Natural killer cell treated with Interleukin-12 subunit alpha and Interleukin-12 subunit beta and Interleukin-15 and Interleukin-18, amount 100 ng/mL, for 72 hours (primary cell): Measurements from ENCODE around the gene DPM2. TPM values are rescaled to one million over a fixed set of nuclear protein-coding genes. Genes with fewer than 3 reads are reported as not detected.

Source experiments
- ATAC-seq, 2 donors: fragments of 150-1000 bp; cut with Tn5 transposase in 1 of 2; sonication (Bioruptor Pico), chemical (Tn5 transposase) in 1 of 2; 2 replicates each; pipeline ENCODE4 v1.10.0; 2021
- DNase-seq: peaks from one replicate; pipeline ENCODE4 v3.0.0; 2022; ENCODE audit warnings: low spot score
- H3K27ac Mint-ChIP-seq, 2 donors: 1 replicate in 1 of 2; 2 replicates in 1 of 2; pipeline ENCODE4 v1.8.0; 2022; ENCODE audit warnings: mixed read lengths in 2 of 2, mild to moderate bottlenecking in 1 of 2, moderate library complexity in 1 of 2
- H3K27me3 Mint-ChIP-seq, 2 donors: 1 replicate in 1 of 2; 2 replicates in 1 of 2; pipeline ENCODE4 v1.8.0; 2022; ENCODE audit warnings: mixed read lengths in 2 of 2
- H3K36me3 Mint-ChIP-seq: one replicate; pipeline ENCODE4 v1.8.0; 2022; ENCODE audit warnings: mixed read lengths
- H3K4me1 Mint-ChIP-seq, 2 donors: 1 replicate in 1 of 2; 2 replicates in 1 of 2; pipeline ENCODE4 v1.8.0; 2022; ENCODE audit warnings: low read depth in 2 of 2, mixed read lengths in 2 of 2, mild to moderate bottlenecking in 1 of 2
- H3K4me3 Mint-ChIP-seq: one replicate; pipeline ENCODE4 v1.8.0; 2022; ENCODE audit warnings: mixed read lengths
- H3K9me3 Mint-ChIP-seq: 2 replicates; pipeline ENCODE4 v1.8.0; 2022; ENCODE audit warnings: mixed read lengths
- total RNA-seq, 2 donors: library from RNA; stranded (reverse); gene quantifications; one replicate each; pipeline ENCODE4 v1.2.3, GENCODE V29; 2022

Gene DPM2
- total RNA-seq, 2 donors from 2014 or later: 47.9 to 74.4 TPM

DNA sequence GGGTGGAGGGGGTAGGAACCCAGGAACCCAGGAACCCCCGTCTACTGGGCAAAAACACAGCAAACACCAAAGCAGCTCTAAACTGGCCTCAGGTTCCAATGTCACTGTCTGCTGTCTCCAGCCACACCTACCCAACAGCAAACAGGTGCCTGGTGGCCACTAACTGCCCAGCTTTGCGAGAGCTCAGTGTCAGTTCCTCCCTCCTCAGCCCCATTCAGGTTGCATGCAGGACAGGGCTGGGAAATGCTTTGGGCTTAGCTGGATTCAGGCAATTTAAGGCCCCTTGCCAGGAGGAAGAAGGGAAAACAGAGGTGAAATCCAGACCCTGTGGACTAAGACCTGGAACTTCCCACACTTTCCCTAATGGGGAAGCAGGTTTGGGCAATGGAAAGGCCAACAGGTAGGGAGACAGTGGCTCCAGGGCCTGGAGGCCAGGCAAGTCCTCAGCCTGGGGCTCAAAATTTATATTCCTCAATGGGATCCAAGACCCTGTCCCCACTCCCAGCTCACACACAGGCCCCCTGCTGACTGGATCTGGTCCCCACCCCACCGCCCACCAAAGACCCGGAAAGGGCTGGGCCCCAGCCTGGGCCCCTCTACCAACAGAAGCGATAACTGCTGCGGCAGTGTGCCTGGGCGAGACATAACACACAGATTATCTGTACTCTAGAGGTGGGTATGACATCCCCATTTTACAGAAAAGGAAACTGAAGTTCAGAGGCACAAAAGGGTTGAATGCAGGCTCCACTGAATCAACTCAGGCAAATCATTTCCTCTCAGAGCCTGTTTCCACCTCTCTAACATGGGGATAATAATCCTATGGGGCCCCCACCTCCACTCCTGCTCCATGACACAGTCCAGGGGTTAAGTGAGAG, 39.6 kb upstream of the DPM2 start:
- Mint-ChIP-seq H3K9me3 (no peaks in the 10 kb centered on the region), H3K27ac (no peak overlapping the region), H3K27me3 (no peaks in the 10 kb centered on the region), H3K4me1 (peaks cover 20 to 29% of the 10 kb centered on the region in 2 donors), H3K4me3 (no peak overlapping the region), H3K36me3 (no peaks in the 10 kb centered on the region)
- ATAC-seq (no peak), DNase-seq (no peak)

DNA sequence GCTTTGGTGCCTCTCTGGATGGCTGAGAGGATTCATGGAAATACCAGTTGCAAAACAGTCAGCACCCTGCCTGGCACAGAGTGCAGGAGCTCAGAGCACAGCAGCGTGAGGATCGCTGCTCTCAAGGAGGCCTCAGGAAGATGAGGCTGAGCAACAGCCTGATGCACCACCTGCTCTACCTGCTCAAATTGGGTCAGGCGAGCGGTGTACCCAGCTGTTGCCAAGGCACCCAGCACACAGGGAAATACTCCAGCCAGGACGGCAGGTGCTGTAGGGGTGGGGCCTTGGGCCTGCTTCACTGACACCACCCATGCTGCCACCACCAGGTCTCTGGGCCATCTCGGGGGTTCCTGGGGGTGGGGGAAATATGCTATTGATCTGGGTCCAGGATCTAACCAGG, 38.8 kb upstream of the DPM2 start:
- Mint-ChIP-seq H3K9me3 (no peaks in the 10 kb centered on the region), H3K4me1 (peaks cover 23 to 30% of the 10 kb centered on the region in 2 donors), H3K4me3 (no peak overlapping the region), H3K27me3 (no peaks in the 10 kb centered on the region), H3K36me3 (no peaks in the 10 kb centered on the region), H3K27ac (no peak overlapping the region)
- DNase-seq (no peak), ATAC-seq (no peak)

DNA sequence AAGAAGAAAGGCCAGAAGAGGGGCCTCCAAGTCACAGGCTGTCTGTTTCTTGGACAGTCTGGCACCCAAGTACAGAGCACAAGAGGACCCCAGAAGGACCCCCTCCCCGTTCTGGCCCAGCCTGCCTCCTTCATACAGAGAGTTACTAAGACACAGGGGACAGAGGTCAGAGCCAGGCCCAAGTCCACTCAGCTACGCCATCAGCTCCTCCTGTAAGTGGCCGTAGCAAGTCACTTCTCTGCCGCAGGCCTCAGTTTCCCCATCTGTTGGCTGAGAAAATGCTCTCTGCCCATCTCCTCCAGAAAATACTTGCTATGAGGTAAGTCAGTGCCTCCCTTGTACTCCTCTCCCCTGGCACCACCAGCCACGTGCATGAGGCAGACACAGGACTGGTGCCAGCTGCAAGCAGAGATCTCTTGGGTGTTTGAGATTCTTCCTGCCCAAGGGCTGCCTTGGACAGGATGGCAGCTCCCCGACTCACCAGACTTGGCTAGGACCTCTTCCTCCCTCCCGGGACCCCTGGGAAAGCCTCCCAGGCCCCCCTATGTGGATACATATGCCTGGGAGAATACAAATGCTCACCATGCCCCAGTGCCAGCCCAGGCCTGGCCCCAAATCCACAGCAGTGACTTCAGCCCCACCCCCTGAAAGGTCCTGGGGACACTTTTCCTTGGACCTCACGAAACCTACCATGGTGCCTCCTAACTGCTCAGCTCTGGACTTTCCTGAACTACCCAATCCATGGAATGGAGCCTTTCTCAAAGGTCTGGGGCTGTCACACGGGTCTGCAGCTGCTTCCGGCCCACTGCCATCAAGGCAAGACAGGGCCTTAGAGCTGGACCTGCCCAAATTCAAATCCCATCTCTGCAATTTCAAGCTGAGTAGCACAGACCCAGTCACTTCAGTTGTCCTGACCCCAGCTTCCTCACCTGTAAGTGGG, 38.0 kb upstream of the DPM2 start:
- no peak for DNase-seq
- H3K27ac Mint-ChIP-seq: peak overlapping the region in 1 of 2 donors; percentile 65
- H3K36me3 Mint-ChIP-seq: no peaks in the 10 kb centered on the region

DNA sequence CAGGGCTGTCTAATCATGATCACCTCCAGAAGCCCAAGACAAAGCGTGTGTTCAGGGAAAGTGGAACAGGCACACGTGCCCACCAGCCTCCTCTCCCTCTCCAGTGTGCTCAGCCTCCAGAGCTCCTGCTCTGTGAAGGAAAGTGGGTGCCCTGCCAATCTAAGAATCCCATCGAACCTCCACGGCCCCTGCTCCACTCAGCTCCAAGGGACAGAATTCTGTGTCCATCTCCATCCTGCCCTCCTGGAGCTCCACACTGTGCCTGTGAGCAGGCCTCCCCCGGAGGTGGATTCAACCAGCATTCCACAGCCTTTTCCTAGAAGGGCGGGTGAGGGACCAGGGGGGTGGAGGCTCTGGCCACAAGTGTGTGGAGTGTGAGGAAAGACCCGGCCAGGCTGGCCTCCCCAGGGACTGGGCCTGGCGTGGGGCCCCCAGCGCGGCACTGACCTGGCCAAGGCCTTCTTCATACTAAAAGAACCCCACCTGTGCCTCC, 37.2 kb upstream of the DPM2 start:
- no peak for ATAC-seq
- Mint-ChIP-seq H3K9me3 (no peaks in the 10 kb centered on the region), H3K4me3 (no peak overlapping the region), H3K27ac (peak overlapping the region in 1 of 2 donors; percentile 36), H3K4me1 (peaks cover 34 to 40% of the 10 kb centered on the region in 2 donors), H3K36me3 (no peaks in the 10 kb centered on the region), H3K27me3 (no peaks in the 10 kb centered on the region)
- DNase-seq: no peak

More for the DNA sequence above, 38.0 kb upstream of the DPM2 start:
- no peaks in the 10 kb centered on the region for H3K27me3 Mint-ChIP-seq
- ATAC-seq: no peak
- H3K4me1 Mint-ChIP-seq: peaks cover 29 to 37% of the 10 kb centered on the region in 2 donors
- H3K4me3 Mint-ChIP-seq: no peak overlapping the region
- H3K9me3 Mint-ChIP-seq: no peaks in the 10 kb centered on the region

DNA sequence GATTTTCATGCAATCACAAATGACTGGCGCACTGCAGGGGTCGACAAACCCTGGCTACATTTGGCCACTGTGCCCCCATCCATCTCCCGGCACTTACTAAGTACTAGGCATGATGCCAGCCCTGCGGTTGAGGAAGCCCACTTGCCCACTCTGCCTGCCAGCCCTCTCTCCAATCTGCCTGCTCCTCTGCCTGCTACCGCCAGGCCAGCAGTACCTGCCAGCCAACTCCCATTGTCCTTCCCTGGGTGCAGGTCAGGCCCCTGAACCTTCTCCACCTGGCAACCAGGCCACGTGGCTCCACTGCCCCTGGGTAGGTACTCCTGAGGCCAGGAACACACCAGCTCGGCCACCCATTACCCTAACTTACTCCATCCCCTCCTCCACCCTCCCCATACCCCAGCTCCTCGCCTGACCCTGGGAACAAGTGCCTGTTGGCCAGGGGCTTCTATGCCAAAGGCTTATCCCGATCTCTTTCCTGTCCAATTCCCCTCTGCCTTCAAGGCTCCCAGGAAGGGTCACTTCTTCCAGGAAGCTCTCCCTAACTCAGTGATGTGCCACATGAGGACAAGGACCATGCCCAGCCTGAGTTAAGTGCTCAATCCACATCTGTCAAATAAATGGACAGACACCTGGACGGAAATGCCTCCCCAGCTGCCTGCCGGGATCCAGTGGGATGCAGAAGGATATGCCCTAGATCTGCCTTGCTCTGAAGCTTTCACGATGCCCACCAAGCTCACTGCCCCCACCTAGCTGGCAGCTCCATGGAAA, 36.5 kb upstream of the DPM2 start:
- Mint-ChIP-seq H3K4me3 (no peak overlapping the region), H3K27me3 (no peaks in the 10 kb centered on the region)

DNA sequence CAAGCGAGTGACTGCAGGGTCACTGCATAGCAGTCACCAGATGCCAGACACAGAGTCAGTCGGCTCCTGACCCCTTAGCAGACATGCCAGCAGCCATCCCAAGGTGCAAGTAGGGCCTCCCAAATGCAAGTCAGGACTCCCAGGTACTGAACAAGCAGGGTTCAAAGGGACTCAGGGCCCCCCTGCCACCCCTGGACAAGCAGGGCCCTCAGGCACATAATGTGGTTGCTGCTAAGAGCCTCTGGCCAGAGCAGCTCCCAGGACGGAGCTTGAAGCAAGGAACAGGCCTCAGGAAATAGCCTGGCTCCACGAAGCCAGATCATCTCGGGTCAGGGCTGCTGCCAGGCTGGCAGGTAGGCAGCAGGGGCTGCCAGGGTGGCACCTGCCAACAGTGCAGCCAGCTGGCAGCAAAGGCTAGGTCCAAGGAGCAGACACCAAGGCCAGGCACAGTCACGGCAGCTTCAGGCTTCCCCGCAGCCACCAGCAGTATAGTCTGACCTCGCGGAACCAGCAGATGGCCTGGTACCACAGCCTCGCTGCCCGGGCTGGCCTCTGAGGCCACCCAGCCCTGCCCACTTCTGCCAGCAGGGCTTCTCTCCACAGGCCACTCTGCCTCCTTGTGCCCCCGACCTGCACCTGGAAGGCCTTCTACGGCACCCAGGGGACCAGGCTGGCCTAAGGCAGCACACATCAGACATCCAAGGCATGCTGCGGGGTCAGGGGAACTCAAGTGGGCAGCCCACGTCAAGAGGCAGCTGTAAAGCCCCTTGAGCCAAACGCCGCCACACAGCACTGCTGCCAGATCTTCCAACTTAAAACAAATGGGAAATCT, 35.7 kb upstream of the DPM2 start:
- Mint-ChIP-seq H3K4me1 (peaks cover 37 to 39% of the 10 kb centered on the region in 2 donors), H3K4me3 (no peak overlapping the region)

More for the DNA sequence above, 36.5 kb upstream of the DPM2 start:
- H3K27ac Mint-ChIP-seq: peak overlapping the region in 1 of 2 donors; percentile 36
- H3K4me1 Mint-ChIP-seq: peaks cover 36 to 38% of the 10 kb centered on the region in 2 donors
- no peaks in the 10 kb centered on the region for H3K36me3 Mint-ChIP-seq
- no peaks in the 10 kb centered on the region for H3K9me3 Mint-ChIP-seq
- DNase-seq (no peak), ATAC-seq (no peak)

DNA sequence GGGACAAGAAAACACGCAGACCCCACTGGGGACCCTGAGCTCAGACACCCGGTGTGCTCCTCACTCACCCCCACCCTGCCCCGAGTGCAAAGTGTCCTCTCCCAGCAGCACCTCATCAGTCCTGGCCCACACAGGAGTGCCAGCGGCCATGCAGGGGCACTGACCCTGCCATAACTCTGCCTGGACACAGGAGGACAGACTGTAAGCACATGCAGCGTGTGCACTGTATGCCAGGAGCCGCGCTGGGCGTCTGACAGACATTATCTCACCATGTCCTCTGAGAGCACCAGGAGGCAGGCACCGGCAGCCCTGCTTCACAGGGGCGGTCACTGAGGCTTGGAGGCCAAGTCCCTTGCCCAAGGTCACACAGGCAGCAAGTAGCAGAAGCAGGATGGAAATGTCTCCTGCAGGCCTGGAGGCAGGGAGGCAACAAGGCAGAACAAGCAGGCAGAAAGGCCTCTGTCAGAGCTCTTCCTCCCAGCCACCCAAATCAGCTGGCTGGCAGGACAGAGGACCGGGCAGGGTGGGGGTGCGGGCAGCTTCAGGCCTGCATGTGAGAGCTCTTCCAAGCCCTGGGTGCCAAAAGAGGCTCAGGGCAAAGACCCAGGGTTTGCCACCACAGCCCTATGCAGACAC, 34.7 kb upstream of the DPM2 start:
- DNase-seq (no peak), ATAC-seq (no peak)
- peaks cover 39% of the 10 kb centered on the region in 2 donors for H3K4me1 Mint-ChIP-seq

More for the DNA sequence above, 35.7 kb upstream of the DPM2 start:
- no peaks in the 10 kb centered on the region for H3K36me3 Mint-ChIP-seq
- H3K27me3 Mint-ChIP-seq: no peaks in the 10 kb centered on the region
- DNase-seq (no peak), ATAC-seq (no peak)
- no peaks in the 10 kb centered on the region for H3K9me3 Mint-ChIP-seq
- H3K27ac Mint-ChIP-seq: no peak overlapping the region

DNA sequence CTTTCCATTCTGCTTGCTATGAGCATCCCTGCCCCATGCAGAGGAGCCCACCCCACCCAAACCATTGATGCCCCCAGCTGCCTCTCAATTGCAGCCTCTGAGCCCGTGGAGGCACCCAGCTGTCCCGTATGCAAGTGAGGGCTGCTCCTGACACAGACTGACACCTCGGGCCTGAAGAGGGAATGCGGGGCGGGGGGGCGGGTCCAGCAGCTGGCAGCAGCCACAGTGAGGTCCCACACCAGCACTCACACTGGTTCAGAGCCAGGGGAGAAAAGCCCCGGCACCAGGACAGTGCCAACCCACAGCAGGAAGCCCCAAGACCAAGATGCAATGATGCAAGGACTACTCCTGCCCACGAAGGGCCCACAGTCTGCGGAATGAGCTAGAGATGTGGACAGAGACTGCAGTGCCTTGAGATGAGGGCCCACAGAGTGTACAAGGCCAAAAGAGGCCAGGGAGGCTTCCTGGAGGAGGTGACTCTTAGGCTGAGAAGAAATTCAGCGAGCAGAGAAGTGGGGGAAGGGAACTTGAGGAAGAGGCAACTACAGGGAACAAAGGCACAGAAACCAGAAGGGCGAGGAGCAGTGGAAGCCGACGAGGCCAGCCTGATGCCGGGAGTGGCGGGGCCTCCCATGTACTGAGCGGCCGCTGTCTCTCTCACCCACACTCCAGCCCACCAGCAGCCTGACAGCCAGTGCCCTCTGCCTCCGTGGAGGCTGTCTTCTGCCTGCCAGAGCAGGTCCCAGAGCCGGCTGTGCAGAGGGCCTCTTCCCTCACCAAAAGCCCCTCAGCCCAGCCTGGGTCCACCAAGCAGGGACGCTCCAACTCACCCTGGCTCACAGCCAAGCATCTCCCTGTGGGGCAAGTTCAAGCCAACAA, 33.9 kb upstream of the DPM2 start:
- DNase-seq (no peak), ATAC-seq (peak; percentile 68 to 83)
- Mint-ChIP-seq H3K4me3 (peak overlapping the region; percentile 61), H3K27me3 (no peaks in the 10 kb centered on the region), H3K27ac (peak overlapping the region; percentile 39 to 79), H3K36me3 (no peaks in the 10 kb centered on the region), H3K4me1 (peaks cover 39% of the 10 kb centered on the region in 2 donors), H3K9me3 (no peaks in the 10 kb centered on the region)

More for the DNA sequence above, 34.7 kb upstream of the DPM2 start:
- no peak overlapping the region for H3K4me3 Mint-ChIP-seq
- no peaks in the 10 kb centered on the region for H3K27me3 Mint-ChIP-seq
- H3K9me3 Mint-ChIP-seq: no peaks in the 10 kb centered on the region
- H3K36me3 Mint-ChIP-seq: no peaks in the 10 kb centered on the region
- H3K27ac Mint-ChIP-seq: peak overlapping the region; percentile 39 to 79

DNA sequence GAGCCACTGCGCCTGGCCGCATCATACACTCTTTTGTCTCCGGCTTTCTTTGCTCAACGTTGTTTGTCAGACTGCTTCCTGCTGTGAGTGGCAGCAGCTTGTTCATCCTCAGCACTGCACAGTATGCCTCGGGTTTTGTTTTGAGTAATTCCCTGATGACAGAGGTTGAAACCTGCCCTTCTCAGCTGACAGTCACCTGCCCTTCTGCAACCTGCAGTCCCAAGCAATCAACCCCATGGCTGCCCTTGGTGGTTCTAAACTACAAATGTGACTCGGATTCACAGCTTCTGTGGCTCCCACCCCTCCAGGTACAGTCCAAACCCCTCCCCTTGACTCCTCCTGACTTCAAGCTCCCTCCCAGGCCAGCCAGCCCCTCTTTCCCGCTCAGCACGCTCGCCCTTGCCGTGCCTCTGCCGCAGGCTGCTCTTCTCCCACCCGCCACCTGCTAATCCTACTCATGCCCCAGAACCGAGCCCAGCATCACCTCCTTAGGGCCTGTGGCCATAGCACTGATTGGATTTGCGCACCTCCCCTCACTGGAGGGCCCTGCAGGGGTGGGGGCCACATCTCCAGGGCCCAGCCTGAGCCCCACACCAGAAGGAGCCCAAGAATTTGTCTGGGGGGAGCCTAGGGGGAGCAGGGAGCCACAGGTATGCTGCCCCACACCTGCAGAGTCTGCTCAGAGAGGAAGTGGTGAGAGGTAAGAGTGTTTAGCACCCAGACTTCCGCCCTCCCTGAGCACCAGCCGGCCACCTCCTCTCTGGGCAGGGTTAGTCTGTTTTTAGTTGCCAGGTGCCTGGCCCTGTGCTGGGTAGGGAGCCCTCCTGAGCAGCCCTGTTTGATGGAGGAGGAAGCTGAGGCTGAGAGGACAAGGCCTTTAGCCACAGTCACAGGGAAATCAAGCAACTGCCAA, 33.0 kb upstream of the DPM2 start:
- Mint-ChIP-seq H3K9me3 (no peaks in the 10 kb centered on the region), H3K36me3 (no peaks in the 10 kb centered on the region), H3K4me3 (peak overlapping the region; percentile 47), H3K27ac (peak overlapping the region; percentile 60 to 79), H3K4me1 (peaks cover 35 to 39% of the 10 kb centered on the region in 2 donors), H3K27me3 (no peaks in the 10 kb centered on the region)
- no peak for DNase-seq
- ATAC-seq: peak; percentile 79 to 88

DNA sequence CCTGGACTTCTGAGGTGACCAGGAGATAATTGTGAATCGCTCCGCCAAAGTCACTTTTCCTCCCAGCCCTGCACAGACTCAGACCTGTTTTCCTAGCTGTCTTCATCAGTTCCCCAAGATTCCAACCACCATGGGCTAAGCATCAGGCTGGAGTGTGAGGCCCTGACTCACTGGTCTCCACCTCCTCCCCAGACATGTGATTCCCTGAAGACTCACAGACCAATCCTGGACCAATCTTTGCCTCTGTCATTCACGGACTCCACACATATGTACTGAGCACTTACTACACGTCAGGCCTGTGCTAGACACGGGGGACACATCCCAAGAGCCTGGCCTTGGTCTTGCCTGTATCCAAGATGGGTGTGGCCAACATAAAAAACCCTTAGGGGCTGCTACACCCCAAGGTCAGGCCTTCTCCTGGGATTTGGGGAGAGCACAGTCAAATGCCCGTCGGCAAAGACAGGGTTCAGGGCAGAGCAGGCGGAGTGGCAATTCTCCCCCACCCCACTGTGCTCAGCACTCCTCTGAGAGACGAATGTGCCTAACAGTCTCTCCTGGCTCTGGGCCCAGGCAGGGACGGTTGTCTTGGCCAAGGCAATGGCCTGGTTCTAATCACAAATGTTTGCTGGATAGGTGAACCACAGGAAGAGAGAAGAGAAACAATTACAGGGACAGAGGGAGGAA, 31.2 kb upstream of the DPM2 start:
- Mint-ChIP-seq H3K27me3 (no peaks in the 10 kb centered on the region), H3K4me1 (peaks cover 29 to 39% of the 10 kb centered on the region in 2 donors), H3K36me3 (no peaks in the 10 kb centered on the region), H3K9me3 (no peaks in the 10 kb centered on the region), H3K4me3 (no peak overlapping the region), H3K27ac (peak overlapping the region; percentile 49 to 50)
- ATAC-seq (no peak), DNase-seq (no peak)
